ENCODE results near the gene ABCB1. TPM values are rescaled to one million over a fixed set of nuclear protein-coding genes. Genes with fewer than 3 reads are reported as not detected.

The ABCB1 gene
- total RNA-seq, 2 experiments from 2014 or later: 10.6 to 12.2 TPM

GRCh38 chr7:87499494-87499893 lies 101.2 kb downstream of the ABCB1 start:
- Histone ChIP-seq H3K9me3 (ENCODE audit: control insufficient read depth in 1 of 2, insufficient read depth in 1 of 2, low read length in 2 of 2) (no peaks in the 10 kb centered on the region), H3K27ac (ENCODE audit: low read depth in 1 of 2, low read length in 2 of 2) (no peak overlapping the region), H3K4me1 (ENCODE audit: insufficient read depth, low read length) (no peaks in the 10 kb centered on the region), H3K27me3 (ENCODE audit: control insufficient read depth in 1 of 2, insufficient read depth in 2 of 2, low read length in 2 of 2) (no peaks in the 10 kb centered on the region), H3K36me3 (ENCODE audit: insufficient read depth, low read length) (no peaks in the 10 kb centered on the region), H3K4me3 (ENCODE audit: low read length) (no peak overlapping the region)
- ChIA-PET CTCF (no interaction called here), POLR2A (no interaction called here)
- no peak for DNase-seq
- H3K4me3 Mint-ChIP-seq: no peak overlapping the region
- TF ChIP-seq, protein P1, sequence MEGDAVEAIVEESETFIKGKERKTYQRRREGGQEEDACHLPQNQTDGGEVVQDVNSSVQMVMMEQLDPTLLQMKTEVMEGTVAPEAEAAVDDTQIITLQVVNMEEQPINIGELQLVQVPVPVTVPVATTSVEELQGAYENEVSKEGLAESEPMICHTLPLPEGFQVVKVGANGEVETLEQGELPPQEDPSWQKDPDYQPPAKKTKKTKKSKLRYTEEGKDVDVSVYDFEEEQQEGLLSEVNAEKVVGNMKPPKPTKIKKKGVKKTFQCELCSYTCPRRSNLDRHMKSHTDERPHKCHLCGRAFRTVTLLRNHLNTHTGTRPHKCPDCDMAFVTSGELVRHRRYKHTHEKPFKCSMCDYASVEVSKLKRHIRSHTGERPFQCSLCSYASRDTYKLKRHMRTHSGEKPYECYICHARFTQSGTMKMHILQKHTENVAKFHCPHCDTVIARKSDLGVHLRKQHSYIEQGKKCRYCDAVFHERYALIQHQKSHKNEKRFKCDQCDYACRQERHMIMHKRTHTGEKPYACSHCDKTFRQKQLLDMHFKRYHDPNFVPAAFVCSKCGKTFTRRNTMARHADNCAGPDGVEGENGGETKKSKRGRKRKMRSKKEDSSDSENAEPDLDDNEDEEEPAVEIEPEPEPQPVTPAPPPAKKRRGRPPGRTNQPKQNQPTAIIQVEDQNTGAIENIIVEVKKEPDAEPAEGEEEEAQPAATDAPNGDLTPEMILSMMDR (IDR thresholded peaks at IDR 0.05): no peak
- no peaks in the 10 kb centered on the region for H3K36me3 Mint-ChIP-seq (ENCODE audit: low read depth)
- no peaks in the 10 kb centered on the region for H3K27me3 Mint-ChIP-seq
- intact Hi-C loops (cut with DNase I, micrococcal nuclease): no loop called here
- no peaks in the 10 kb centered on the region for H3K4me1 Mint-ChIP-seq (ENCODE audit: low read depth)
- no peak overlapping the region for H3K27ac Mint-ChIP-seq
- no peak for ATAC-seq (ENCODE audit: poor library complexity)
- H3K9me3 Mint-ChIP-seq: peaks cover 2% of the 10 kb centered on the region

DNA sequence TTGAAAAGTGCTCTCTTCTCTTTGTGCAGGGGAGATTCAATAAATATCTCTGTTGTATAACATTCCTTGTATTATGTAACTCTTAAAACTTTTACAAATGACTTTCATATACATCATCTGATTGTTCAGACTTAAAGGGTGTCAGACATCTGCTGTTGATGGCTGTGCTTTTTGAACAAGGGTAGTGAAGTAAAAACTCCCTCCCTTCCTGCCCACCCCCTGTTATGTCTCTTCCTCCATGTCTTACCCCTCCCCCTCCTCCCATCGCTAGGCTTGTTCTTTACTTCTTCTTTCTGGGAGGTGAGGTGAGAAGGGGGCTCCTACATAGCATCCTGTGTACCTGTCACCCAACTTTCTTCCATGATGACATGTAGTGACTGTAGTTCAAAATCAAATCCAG lies 101.8 kb downstream of the ABCB1 start:
- Histone ChIP-seq H3K4me3 (ENCODE audit: low read length) (no peak overlapping the region), H3K27ac (ENCODE audit: low read depth in 1 of 2, low read length in 2 of 2) (no peak overlapping the region), H3K36me3 (ENCODE audit: insufficient read depth, low read length) (no peaks in the 10 kb centered on the region), H3K9me3 (ENCODE audit: control insufficient read depth in 1 of 2, insufficient read depth in 1 of 2, low read length in 2 of 2) (no peaks in the 10 kb centered on the region), H3K27me3 (ENCODE audit: control insufficient read depth in 1 of 2, insufficient read depth in 2 of 2, low read length in 2 of 2) (no peaks in the 10 kb centered on the region), H3K4me1 (ENCODE audit: insufficient read depth, low read length) (no peaks in the 10 kb centered on the region)
- TF ChIP-seq, protein P1 (IDR thresholded peaks at IDR 0.05): no peak
- Mint-ChIP-seq H3K27me3 (no peaks in the 10 kb centered on the region), H3K9me3 (peaks cover 2% of the 10 kb centered on the region), H3K27ac (no peak overlapping the region), H3K36me3 (ENCODE audit: low read depth) (no peaks in the 10 kb centered on the region), H3K4me1 (ENCODE audit: low read depth) (no peaks in the 10 kb centered on the region), H3K4me3 (no peak overlapping the region)
- intact Hi-C loops (cut with DNase I, micrococcal nuclease): no loop called here
- DNase-seq (no peak), ATAC-seq (ENCODE audit: poor library complexity) (no peak)
- ChIA-PET POLR2A (no interaction called here), CTCF (no interaction called here)

DNA sequence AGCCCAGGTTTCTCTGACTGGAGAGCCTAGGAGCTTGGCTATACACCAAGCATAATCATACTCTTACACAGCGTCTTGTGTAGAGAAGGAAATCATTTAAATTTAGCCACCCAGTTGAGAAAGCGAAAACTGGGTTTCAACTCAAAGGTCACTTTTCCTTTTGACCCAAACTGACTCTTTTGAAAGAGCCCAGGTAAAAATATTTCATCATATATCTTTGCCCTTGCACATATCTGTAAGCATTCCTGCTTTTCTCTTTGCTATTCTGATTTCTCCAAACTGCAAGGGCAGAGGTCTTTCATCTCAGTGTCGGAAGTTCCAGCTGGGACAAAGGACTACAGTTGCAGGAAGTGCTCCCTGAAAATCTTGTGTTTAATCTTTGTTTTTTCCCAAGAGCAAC lies 103.2 kb downstream of the ABCB1 start:
- Mint-ChIP-seq H3K27me3 (no peaks in the 10 kb centered on the region), H3K9me3 (peaks cover 2% of the 10 kb centered on the region), H3K4me1 (ENCODE audit: low read depth) (no peaks in the 10 kb centered on the region), H3K27ac (no peak overlapping the region), H3K4me3 (no peak overlapping the region), H3K36me3 (ENCODE audit: low read depth) (no peaks in the 10 kb centered on the region)
- ATAC-seq (ENCODE audit: poor library complexity): no peak
- no peak for DNase-seq
- H3K36me3 ChIP-seq (ENCODE audit: insufficient read depth, low read length): no peaks in the 10 kb centered on the region
- no peak overlapping the region for H3K4me3 ChIP-seq (ENCODE audit: low read length)
- H3K9me3 ChIP-seq (ENCODE audit: control insufficient read depth in 1 of 2, insufficient read depth in 1 of 2, low read length in 2 of 2): no peaks in the 10 kb centered on the region
- TF ChIP-seq, protein P1 (IDR thresholded peaks at IDR 0.05): no peak
- ChIA-PET POLR2A (no interaction called here), CTCF (no interaction called here)
- intact Hi-C loops (cut with DNase I, micrococcal nuclease): no loop called here
- H3K27ac ChIP-seq (ENCODE audit: low read depth in 1 of 2, low read length in 2 of 2): no peak overlapping the region
- H3K27me3 ChIP-seq (ENCODE audit: control insufficient read depth in 1 of 2, insufficient read depth in 2 of 2, low read length in 2 of 2): no peaks in the 10 kb centered on the region
- no peaks in the 10 kb centered on the region for H3K4me1 ChIP-seq (ENCODE audit: insufficient read depth, low read length)
